CD4-positive, alpha-beta T cell treated with Interleukin-6 at 100 ng/mL for 8 hours (primary cell): ENCODE data around the gene SESN1.
"Not testable (repeated sequence)": the region's sequence is repeated elsewhere in the genome, so short reads cannot be mapped to it uniquely, and the experiment has no call there.

ENCODE experiments used
- DNase-seq: peaks from one replicate; pipeline ENCODE4 v3.0.0-alpha.2; 2020; ENCODE audit warnings: mixed read lengths, low spot score

SESN1 gene

GRCh38 chr6:109000289-109000688 lies 94.4 kb downstream of the SESN1 start:
- DNase-seq: no peak

- DNase-seq: no peak
Measured at GRCh38 chr6:108999428-108999827, 95.2 kb downstream of the SESN1 start.

GRCh38 chr6:108998485-108998884 lies 96.2 kb downstream of the SESN1 start:
- no peak for DNase-seq

- no peak for DNase-seq
Measured at GRCh38 chr6:108996208-108996607, 98.4 kb downstream of the SESN1 start.

DNA sequence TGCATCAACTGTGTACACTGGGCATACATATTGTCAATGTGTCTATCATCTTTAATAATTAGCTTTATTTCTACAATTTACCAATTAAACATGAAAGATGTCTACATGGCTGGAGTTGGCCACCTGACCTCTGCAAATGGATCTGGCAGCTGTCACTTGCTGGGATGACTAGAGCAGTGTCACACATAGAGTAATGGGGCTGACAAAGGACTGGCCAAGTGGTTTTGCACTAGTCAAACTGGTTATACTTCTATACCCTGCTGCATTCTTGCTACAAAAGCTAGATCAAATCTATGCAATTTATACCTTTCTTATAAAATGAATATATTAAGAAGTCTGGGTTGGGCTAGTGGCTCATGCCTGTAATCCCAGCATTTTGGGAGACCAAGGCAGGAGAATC lies 99.3 kb downstream of the SESN1 start:
- no peak for DNase-seq

GRCh38 chr6:108993876-108994275 lies 100.8 kb downstream of the SESN1 start:
- no peak for DNase-seq

- no peak for DNase-seq
Measured at GRCh38 chr6:108989700-108990099, 104.9 kb downstream of the SESN1 start.

GRCh38 chr6:108988765-108989164 lies 105.9 kb downstream of the SESN1 start:
- DNase-seq: no peak

GRCh38 chr6:108988296-108988695 lies 106.3 kb downstream of the SESN1 start:
- no peak for DNase-seq

DNA sequence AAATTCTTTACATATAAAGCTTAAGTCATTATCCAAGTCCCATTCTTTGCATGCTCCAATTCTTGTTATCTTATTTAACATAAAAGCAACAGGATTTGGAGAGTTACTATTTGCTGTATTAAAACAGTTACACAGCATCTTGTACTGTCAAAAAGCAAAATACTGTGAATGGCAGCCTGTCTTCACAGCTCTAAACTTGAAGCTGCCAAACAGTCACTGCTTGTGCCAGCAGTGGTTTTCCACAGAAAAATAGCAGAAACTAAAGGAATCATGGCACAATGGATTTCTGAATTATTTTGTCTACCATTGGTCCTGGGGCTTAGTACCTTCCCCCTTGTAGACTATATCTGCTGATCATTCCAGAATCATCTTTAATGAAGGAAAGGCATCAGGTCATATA lies 107.5 kb downstream of the SESN1 start:
- DNase-seq: no peak

DNA sequence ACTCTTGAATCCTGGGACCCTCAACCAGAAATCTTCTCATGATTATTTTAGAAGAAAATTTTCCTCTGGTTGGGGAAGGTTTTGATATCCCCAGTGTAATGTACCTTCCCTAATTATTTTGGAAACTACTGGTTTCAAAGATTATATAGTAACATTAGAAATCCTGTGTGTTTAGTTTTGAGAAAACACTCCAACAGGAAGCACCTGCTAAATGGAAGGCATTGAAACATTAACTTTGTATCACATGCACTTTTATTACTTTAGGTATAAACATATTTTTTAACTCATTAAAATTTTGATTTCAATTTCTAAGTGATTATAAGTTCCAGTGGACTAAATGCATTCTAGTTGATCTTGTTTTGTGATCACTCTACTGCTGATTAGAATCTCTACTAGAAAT lies 109.3 kb downstream of the SESN1 start:
- no peak for DNase-seq

GRCh38 chr6:108983151-108983550 lies 111.5 kb downstream of the SESN1 start:
- no peak for DNase-seq

GRCh38 chr6:108982154-108983113 lies 112.2 kb downstream of the SESN1 start:
- no peak for DNase-seq

DNA sequence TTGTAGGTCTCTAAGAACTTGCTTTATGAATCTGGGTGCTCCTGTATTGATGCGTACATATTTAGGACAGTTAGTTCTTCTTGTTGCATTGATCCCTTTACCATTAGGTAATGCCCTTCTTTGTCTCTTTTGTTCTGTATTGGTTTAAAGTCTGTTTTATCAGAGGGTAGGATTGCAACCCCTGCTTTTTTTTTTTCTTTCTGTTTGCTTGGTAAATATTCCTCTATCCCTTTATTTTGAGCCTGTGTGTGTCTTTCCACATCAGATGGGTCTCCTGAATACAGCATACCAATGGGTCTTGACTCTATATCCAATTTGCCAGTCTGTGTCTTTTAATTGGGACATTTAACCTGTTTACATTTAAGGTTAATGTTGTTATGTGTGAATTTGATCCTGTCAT lies 116.0 kb downstream of the SESN1 start:
- not testable (repeated sequence) for DNase-seq

DNA sequence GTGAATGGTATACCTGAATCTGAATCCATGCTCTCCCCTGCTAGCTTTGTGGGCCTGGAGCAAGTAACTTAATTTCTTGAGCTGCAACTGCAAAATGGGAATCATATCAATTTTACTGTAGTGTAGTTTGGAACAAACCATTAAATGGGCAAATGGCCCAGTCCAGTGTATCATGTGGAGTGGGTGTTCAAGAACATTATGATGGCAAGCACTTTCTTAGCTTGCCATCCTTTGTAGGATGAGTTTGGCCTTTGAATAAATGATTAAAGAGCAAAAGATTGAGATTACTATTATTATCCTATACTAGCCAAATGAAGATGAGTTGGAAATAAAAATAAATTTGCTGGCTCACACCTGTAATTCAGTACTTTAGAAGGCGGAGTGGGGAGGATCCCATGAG lies 120.4 kb downstream of the SESN1 start:
- DNase-seq: no peak

DNA sequence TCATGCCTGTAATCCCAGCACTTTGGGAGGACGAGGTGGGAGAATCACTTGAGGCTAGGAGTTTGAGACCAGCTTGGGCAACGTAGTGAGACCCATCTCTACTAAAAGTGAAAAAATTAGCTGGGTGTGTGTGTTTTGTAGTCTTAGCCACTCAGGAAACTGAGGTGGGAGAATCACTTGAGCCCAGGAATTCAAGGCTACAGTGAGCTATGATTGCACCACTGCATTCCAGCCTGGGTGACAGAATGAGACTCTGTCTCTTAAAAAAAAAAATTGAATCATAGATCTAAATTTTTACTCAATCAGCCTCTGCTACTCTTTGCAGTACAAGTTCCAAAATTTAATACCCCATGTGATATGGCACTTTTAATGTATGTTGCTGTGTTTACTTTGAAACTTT lies 124.9 kb downstream of the SESN1 start:
- no peak for DNase-seq

DNA sequence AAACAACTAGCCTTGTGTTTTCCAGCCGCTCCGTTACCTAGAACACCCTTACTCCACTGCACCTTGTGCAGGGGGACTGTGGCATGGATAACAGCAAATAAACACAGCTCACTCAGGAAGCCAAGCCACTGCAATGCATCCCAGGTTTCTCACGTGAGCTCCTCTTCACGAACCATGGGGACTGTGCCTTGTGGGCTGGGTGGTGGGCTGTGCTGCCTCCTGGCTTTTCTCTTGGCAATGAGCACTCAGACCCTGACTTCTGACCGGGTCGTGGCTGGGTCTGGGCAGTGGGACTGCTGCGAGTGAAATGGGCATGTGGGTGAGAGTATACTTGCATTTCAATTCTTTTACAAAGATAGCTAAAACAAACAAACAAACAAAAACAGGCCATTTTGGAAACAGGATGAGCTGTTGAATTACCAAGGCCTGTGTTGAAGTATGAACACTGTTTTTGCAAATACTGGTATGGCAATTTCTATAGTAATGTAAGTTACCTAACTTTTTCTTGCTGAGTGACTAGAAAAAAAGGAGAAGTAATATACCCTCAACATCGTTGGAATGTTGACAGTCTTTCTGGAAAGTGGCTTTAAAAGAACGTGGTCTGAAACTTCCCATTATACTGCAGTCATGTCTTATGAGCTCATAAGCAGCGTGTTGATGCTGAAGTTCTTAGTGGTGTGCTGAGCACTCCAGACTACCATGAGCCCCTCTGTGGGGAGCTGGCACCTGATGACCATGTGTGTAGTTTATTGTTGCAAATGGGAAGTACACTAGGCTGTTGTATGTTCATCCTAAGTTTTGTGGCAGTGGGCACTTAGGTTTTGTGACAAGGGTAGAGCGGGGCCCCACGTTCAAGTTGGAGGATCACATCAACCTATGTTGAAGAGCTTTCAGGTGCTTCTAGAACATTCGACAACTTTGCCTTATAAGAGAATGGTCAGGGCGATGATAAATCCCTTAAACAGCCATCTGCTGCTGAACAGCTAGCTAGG lies 126.0 kb downstream of the SESN1 start:
- no peak for DNase-seq

DNA sequence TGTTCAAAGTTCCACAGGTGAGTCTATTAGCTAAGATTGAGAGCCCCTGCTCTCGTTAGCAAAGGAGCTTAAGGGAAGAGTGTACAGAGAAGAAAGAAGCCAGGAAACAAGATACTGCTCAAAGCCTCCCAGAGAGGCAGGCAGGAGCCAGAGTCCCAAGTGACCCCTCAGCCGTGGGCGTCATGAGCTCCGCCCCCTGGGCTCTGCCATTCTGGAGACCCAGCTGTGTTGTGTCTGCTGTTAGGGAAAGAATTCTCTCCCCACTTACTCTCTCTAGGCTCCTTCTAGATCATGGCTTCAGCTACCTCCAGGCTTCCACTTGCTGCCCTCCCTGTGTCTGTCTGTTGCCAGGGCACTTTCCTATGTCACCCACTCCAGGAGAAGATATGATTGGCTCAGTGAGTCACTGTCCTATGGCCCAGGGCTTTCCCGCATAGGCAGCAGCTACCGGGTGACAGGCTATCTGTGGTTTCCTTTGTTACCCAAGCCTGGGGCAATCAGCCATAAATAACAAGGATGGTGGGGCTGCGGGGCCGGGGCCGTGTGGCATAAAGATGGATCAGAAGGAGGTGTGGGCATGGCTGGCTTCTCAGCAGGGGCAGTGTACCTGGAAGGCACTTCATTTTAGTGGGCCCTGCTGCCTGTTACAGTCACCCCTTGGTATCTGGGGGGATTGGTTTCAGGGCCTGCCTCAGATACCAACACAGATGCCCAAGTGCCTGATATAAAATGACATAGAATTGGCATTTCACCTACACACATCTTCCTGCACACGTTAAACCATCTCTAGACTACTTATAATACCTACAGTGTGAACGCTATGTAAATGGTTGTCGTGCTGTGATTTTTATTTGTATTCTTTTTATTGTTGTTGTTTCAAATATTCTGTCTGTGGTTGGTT lies 127.5 kb downstream of the SESN1 start:
- DNase-seq: no peak

DNA sequence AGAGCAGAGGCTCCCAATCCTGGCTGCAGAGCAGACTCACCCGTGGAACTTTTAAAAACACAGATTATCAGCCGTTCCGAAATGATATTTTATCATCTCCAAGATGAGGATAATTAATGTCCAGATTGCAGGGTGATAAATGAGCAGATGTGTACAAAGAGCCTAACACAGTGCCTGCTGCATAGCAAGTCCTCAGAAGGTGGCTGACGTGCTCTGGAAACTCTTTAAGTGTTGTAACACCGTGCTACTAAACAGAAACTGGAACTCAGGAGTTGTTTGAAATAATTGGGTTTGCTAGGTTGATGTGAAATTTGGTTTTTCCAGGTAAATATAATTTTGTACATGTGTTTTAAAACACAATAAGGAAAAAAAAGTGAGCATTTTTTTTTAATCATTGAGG lies 128.4 kb downstream of the SESN1 start:
- no peak for DNase-seq

DNA sequence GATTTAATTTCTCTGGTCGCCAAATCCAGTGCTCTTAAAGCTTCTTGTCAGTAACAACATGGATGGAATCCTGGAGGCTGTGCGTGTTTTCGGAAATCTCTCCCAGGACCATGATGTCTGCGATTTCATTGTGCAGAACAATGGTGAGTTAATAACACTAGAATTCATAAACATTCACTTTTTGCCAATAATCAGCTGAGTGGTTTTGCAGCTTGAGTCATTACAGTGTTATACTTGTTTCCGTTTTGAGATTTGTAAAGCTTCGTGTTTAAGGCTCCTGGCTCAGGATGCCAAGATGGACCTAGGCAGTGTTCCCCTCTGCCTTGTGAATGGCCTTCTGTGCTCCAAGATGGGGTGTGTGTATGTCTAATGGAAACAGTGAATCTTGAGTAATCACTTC lies 132.7 kb downstream of the SESN1 start:
- DNase-seq: no peak

DNA sequence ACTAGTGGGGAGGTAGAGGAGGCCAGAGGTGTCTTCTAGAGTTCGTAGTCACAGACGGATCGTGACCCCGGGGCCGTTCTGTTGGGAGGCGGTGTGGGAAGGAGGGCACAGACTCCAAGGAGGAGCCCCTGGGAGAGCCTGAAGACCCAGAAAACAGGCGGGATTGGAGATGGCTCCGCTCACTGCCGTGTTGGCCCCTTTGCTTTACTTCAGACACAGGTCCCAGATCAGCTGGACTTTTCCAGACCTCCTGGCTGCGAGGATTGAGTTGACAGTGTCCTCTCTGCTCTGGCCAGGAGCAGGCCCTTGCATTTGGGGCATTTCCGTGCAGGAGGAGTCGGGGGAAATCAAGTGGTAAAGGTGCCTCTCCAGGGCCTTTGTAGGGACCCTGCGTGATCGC lies 133.6 kb downstream of the SESN1 start:
- no peak for DNase-seq

DNA sequence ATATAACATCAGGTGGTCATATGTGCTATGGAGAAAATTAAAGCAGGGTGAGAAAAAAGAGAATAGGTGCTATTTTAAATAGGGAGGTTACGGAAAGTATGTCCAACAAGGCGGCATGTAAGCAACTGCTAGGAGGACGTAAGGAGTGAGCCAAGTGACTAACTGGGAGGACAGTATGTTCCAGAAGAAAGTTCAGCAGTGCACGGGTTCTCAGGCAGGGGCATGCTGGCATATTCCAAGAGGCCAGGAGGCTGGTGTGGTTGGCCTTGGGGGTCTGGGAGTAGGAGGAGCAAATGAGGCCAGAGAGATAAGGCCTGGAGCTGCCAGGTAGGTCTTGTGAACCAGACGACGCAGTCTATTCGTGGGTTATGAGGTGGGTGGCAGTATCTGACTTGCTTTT lies 134.0 kb downstream of the SESN1 start:
- no peak for DNase-seq
